ENCODE measurements around the gene NHS. TPM values are rescaled to one million over a fixed set of nuclear protein-coding genes. Genes with fewer than 3 reads are reported as not detected.
A peak's percentile ranks its signal among the peaks of the same experiment; 100 is the strongest.
"Not testable (repeated sequence)": the region's sequence is repeated elsewhere in the genome, so short reads cannot be mapped to it uniquely, and the experiment has no call there.

NHS gene
- total RNA-seq, 1 donor from 2014 or later: 2.5 TPM

DNA sequence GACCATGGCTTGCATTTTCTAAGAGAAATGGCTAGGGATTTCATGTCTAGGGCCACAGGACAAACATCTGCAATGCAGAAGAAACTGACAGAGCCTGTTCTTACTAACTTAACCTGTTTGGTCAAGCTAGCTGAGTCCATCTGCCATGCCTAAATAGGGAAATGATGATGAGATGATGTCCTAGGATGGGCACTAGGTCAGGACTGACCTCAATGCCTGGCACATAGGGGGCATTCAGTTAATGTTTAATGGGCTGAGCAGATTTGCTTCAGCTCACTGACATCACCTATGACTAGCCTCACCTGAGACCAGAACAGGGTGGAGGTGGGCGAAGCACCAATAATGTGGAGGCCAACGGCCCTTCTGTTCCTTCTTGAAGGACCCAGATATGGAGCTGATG, 188.1 kb downstream of the NHS start:
- TF ChIP-seq, protein P1, sequence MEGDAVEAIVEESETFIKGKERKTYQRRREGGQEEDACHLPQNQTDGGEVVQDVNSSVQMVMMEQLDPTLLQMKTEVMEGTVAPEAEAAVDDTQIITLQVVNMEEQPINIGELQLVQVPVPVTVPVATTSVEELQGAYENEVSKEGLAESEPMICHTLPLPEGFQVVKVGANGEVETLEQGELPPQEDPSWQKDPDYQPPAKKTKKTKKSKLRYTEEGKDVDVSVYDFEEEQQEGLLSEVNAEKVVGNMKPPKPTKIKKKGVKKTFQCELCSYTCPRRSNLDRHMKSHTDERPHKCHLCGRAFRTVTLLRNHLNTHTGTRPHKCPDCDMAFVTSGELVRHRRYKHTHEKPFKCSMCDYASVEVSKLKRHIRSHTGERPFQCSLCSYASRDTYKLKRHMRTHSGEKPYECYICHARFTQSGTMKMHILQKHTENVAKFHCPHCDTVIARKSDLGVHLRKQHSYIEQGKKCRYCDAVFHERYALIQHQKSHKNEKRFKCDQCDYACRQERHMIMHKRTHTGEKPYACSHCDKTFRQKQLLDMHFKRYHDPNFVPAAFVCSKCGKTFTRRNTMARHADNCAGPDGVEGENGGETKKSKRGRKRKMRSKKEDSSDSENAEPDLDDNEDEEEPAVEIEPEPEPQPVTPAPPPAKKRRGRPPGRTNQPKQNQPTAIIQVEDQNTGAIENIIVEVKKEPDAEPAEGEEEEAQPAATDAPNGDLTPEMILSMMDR (IDR thresholded peaks at IDR 0.05): no peak
- Histone ChIP-seq H3K9me3 (no peaks in the 10 kb centered on the region), H3K27me3 (no peaks in the 10 kb centered on the region), H3K27ac (no peak overlapping the region), H3K4me1 (peaks cover 3% of the 10 kb centered on the region), H3K4me3 (no peak overlapping the region), H3K36me3 (no peaks in the 10 kb centered on the region)
- intact Hi-C loops (cut with DNase I): no loop called here
- DNase-seq (no peak), ATAC-seq (no peak)

DNA sequence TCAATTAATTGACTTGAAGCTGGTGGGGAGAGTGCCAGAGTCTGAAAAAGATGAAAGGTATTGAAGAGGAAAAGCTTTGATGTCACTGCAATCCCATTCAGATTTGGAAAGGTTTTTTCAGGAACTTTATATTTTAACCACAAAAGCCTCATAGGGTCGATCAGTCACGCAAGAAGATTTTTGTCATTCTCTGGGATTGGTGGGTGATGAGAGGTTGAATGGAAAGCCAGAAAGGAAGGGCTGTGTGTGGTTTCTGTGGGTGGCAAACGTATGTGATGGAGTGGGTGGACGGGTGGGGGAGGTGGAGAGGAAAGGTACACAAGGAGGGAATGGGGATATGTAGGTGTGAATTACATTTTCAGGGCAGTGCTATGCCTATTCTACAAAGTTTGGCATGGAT, 188.5 kb downstream of the NHS start:
- DNase-seq (no peak), ATAC-seq (no peak)
- intact Hi-C loops (cut with DNase I): no loop called here
- Histone ChIP-seq H3K4me1 (peaks cover 3% of the 10 kb centered on the region), H3K9me3 (no peaks in the 10 kb centered on the region), H3K4me3 (no peak overlapping the region), H3K36me3 (no peaks in the 10 kb centered on the region), H3K27ac (no peak overlapping the region), H3K27me3 (no peaks in the 10 kb centered on the region)
- TF ChIP-seq, protein P1 (IDR thresholded peaks at IDR 0.05): no peak

DNA sequence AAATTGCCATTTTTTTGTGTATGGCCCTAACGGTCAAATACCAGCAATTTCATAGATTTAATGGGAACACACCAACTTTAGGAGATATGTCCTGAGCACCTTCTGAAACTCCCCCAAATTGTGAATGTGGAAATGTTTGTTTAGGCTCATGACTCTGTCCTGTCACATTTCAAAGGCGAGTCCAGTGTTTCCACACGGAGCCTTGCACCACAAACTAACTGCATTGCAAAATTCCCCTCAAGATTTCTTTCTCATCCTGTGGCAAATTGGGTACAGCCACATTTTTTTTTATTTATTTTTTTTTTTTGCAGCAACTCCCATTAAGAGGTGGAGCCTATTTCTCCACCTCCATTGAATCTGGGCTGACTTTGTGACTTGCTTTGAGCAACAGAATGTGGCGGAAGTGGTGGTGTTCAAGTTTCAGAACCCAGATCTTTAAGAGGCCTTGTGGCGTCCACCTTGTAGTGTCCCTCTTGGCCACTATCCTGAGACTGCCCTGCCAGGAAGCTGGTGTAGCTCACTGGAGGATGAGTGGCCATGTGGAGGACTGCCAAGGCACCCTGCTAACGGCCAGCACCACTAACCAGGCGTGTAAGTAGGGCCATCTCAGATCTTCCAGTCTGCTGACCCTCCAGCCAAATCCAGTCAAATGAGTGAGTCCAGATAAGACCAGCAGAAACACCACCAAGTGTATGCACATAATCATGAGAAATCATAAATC, 189.8 kb downstream of the NHS start:
- DNase-seq: no peak
- no peaks in the 10 kb centered on the region for H3K36me3 ChIP-seq
- no peaks in the 10 kb centered on the region for H3K27me3 ChIP-seq
- TF ChIP-seq, protein P1 (IDR thresholded peaks at IDR 0.05): no peak
- peak; percentile 50 for ATAC-seq
- H3K27ac ChIP-seq: no peak overlapping the region
- H3K9me3 ChIP-seq: no peaks in the 10 kb centered on the region
- H3K4me1 ChIP-seq: peaks cover 3% of the 10 kb centered on the region
- intact Hi-C loops (cut with DNase I): no loop called here
- H3K4me3 ChIP-seq: no peak overlapping the region

DNA sequence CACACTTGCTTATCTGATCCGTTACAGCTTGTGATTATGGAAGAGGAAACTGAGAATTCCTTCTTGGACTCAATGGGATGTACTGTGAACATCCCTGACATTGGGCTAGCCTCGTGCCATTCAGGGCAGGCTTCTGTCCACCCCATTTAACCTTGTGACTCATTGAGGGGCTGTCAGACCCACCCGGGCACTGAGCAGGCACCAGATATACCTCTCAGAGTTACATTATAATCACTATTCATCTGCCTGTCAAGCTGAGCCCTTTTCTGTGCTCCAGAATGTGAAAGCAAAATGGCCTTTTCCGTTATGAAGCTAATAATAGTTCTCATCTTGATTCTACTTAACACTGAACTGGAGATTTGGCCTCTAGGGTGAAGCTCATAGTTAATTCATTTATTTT, 191.7 kb downstream of the NHS start:
- H3K4me1 ChIP-seq: no peaks in the 10 kb centered on the region
- no peaks in the 10 kb centered on the region for H3K9me3 ChIP-seq
- H3K27me3 ChIP-seq: no peaks in the 10 kb centered on the region
- no peak overlapping the region for H3K27ac ChIP-seq
- TF ChIP-seq, protein P1 (IDR thresholded peaks at IDR 0.05): no peak
- DNase-seq (no peak), ATAC-seq (no peak)
- H3K36me3 ChIP-seq: no peaks in the 10 kb centered on the region
- intact Hi-C loops (cut with DNase I): no loop called here
- H3K4me3 ChIP-seq: no peak overlapping the region

DNA sequence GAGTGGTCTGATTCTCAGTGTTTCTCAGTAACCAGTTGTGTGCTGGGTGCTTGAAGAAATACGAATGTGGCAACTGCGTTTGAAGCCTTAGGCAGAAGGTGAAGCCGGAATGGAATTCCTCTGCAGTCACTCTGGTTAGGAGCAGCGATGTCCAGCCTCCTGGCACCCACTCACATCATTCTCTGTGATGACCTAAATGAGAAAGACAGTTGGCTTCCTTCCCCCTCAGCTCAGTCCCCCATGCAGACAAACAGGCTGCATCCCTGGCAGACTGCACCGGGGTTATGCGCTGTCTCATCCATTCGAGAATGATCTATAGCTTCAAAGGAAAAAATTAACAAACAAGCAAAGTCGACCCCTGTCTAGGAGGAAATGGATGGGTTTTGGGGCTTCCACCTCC, 192.2 kb downstream of the NHS start:
- no peaks in the 10 kb centered on the region for H3K9me3 ChIP-seq
- no peak overlapping the region for H3K27ac ChIP-seq
- TF ChIP-seq, protein P1 (IDR thresholded peaks at IDR 0.05): no peak
- intact Hi-C loops (cut with DNase I): no loop called here
- H3K4me1 ChIP-seq: no peaks in the 10 kb centered on the region
- H3K27me3 ChIP-seq: no peaks in the 10 kb centered on the region
- DNase-seq: no peak
- no peak overlapping the region for H3K4me3 ChIP-seq
- H3K36me3 ChIP-seq: no peaks in the 10 kb centered on the region
- no peak for ATAC-seq

DNA sequence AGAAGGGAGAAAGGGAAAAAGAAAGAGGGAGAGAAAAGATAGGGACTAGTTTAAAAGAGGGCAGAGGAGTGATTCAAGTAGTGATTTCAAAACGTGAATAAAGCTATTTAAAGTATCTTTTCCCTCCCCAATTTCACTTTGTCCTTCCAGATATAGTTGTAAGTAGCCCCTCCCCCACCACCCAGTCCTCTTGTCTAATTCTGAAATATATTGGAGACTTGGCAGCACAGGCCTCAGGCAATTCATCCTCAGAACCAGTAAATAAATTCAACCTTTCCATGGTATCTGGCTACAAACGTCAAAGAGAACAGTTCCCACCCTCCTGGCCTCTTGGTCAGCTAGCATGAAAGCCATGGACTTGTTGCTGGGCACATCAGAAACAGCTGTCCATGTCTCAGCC, 192.8 kb downstream of the NHS start:
- no peaks in the 10 kb centered on the region for H3K36me3 ChIP-seq

DNA sequence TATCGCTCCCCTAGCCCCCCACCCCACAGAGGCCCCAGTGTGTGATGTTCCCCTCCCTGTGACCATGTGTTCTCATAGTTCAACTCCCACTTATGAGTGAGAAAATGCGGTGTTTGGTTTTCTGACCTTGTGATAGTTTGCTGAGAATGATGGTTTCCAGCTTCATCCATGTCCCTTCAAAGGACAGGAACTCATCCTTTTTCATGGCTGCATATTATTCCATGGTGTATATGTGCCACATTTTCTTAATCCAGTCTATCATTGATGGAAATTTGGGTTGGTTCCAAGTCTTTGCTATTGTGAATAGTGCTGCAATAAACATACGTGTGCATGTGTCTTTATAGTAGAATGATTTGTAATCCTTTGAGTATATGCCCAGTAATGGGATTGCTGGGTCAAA, 193.8 kb downstream of the NHS start:
- ATAC-seq; H3K4me3 ChIP-seq; H3K9me3 ChIP-seq; intact Hi-C loops (cut with DNase I); H3K36me3 ChIP-seq; H3K27me3 ChIP-seq; DNase-seq; H3K27ac ChIP-seq; H3K4me1 ChIP-seq: not testable (repeated sequence)

More for the DNA sequence above, 192.8 kb downstream of the NHS start:
- DNase-seq (no peak), ATAC-seq (no peak)
- TF ChIP-seq, protein P1 (IDR thresholded peaks at IDR 0.05): no peak
- Histone ChIP-seq H3K27me3 (no peaks in the 10 kb centered on the region), H3K9me3 (no peaks in the 10 kb centered on the region), H3K4me3 (no peak overlapping the region), H3K4me1 (no peaks in the 10 kb centered on the region), H3K27ac (no peak overlapping the region)
- intact Hi-C loops (cut with DNase I): no loop called here

Data from upper lobe of right lung (tissue), 1 donor.